Measurements from ENCODE around the gene IRAK1.
A peak's percentile ranks its signal among the peaks of the same experiment; 100 is the strongest.
"Not testable (repeated sequence)": the region's sequence is repeated elsewhere in the genome, so short reads cannot be mapped to it uniquely, and the experiment has no call there.

The IRAK1 gene

DNA sequence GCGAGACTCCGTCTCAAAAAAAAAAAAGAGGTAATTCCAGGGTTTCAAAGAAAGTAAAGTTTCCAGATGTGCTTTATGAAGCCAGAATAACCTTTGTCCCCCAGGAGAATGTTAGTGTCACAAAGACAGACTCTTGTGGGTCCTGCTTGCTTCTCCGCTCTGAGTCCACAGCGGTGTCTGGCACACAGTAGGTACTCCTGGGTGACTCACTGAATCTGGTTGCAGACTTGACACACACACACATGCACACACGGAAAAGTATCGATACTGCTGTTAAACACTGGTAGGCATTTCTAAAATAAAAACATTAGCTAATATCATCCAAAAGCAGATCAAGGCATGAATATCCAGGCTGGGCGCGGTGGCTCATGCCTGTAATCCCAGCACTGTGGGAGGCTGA, 24.2 kb downstream of the IRAK1 start:
- DNase-seq (ENCODE audit: low read depth) = no peak

DNA sequence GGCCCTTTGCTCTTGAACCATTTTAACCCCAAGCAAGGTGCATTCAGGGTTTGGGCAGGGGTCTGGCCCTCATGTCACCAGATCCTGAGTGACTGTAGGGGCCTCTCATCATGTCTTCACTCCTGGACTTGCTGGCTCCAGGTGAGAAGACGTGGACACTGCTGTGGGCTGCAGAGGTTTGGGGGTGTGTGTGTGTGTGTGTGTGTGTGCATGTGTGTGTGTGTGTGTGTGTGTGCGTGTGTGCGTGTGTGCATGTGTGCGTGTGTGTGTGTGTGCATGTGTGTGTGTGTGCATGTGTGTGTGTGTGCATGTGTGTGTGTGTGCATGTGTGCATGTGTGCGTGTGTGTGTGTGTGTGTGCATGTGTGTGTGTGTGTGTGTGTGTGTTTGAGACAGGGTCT, 25.3 kb downstream of the IRAK1 start:
- DNase-seq (ENCODE audit: low read depth) = not testable (repeated sequence)

DNA sequence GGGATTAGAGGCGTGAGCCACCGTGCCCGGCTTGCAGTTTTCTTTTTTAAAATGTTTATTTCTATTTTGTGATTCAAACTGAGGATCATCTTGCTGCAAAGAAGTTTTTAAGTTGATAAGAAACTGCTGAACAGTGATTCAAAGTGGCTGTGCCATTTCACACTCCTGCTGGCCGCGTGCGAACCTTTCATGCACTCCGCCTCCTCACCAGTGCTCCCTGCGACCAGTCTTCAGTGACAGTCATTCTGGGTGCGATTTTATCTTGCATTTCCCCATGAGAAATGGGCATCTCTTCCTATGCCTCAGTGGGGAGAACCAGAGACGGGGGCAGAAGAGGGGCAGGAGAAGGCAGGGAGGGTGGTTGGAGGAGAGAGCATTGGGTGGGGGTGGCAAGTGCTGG, 25.7 kb downstream of the IRAK1 start:
- no peak for DNase-seq (ENCODE audit: low read depth)

GRCh38 chrX:153993079-153993478, 26.6 kb downstream of the IRAK1 start:
- DNase-seq (ENCODE audit: low read depth) = no peak

- no peak for DNase-seq (ENCODE audit: low read depth)
These were observed 27.5 kb downstream of the IRAK1 start for GRCh38 chrX:153992180-153992579.

- DNase-seq (ENCODE audit: low read depth) = no peak
These were observed 28.6 kb downstream of the IRAK1 start for GRCh38 chrX:153991013-153991580.

DNA sequence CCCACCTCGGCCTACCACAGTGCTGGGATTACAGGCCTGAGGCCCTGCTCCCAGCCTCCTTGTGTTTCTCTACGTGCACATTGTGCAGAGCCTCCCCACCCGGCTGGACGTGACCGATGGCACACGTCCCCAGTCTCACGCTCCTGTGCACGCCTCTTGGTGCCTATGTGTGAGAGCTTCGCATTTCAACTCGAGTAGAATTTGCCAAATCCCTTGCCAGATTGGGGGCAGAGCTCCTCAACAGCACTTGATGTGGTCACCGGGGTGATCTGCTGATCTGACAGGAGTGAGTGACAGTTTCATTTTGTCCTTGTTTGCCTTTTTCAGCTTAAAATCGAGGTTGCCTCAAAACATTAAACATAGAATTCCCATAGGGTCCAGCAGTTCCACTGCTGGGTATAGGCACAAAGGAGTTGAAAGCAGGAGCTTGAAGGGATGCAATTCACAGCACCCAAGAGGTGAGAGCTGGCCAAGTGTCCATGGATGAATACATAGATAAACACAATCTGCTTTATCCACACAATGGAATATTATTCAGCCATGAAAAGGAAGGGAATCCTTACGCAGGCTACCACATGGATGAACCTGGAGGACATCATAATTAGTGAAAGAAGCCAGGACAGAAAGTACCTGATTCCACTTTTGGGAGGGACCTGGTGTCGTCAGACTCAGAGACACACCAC, 29.6 kb downstream of the IRAK1 start:
- no peak for DNase-seq (ENCODE audit: low read depth)

DNA sequence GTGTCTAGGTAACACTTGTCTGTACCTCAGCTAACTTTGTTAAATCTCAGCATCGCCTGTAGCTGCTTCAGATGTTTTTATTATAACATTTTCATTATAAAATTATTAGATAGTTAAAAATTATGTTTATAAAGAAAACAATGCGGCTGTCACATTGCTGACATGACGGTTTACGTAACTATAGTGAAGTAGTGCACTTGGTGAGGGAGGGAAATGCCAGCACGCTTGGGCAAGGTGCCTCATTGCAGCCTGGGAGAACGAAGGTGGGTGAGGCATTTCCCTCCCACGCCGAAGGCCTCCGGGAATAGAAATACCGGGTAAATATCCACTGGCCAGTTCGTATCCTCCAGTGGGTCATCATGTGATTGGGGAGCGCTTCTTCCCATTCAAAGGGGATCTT, 31.2 kb downstream of the IRAK1 start:
- no peak for DNase-seq (ENCODE audit: low read depth)

DNA sequence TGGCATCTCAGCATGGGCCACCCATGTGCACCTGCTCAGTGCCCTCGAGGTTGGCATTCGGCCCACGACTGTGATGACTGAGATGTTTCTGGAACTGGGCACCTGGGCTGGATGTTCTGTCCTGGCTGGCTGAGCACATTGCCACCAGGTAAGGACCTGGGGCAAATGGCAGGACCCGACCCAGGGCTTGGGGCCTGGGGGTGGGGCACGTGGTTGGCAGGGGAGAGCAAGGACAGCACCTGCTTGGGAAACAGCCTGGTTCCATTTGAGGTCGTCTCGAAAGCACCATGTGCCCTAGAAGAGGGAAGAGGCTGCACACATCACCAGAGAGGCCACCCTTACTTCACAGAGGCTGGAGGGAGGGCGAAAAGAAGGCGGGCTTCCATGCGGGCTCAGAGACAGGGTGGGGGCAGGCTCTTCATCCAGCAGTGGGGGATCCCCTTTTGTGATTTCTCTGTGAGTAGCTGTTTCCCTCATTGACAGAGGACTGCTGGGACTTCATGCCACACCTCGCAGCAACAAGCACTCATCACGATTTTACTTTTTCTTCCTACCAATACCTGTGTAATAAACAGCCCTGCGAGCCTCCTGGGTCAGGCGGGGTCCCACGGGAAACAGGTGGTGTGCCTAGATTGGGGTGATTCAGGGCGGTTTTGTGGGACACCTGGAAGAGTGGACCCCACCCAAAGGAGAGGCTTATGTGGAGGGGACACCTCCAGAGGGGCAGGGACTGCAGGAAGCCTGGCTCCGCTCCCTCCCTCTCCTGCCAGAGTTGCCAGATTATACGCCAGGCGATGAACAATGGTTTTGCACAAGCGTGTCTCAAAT, 35.1 kb downstream of the IRAK1 start:
- DNase-seq (ENCODE audit: low read depth) = no peak

- DNase-seq (ENCODE audit: low read depth) = no peak
These were observed 36.3 kb downstream of the IRAK1 start for GRCh38 chrX:153983321-153983801.

DNA sequence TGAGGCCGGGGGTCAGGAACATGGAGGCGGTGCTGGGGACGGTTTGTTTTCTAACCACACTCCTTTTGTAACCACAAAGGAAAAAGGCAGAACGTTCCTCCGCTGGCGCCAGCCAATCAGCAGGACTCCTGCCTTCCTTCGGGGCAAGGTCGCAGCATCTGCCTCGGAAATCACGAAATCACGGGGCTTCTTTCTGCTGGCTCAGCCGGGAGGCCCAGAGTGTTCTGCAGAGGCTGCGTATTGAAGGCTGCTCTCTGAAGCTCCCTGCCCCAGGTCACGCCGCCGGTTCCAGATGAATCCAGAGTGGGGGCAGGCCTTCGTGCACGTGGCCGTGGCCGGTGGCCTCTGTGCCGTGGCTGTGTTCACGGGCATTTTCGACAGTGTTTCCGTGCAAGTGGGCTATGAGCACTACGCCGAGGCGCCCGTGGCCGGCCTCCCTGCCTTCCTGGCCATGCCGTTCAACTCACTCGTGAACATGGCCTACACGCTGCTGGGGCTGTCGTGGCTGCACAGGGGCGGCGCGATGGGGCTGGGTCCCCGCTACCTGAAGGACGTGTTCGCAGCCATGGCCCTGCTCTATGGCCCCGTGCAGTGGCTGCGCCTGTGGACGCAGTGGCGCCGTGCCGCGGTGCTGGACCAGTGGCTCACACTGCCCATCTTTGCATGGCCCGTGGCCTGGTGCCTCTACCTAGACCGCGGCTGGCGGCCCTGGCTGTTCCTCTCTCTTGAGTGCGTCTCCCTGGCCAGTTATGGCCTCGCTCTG, 37.8 kb downstream of the IRAK1 start:
- peak; percentile 45 for DNase-seq (ENCODE audit: low read depth)

DNA sequence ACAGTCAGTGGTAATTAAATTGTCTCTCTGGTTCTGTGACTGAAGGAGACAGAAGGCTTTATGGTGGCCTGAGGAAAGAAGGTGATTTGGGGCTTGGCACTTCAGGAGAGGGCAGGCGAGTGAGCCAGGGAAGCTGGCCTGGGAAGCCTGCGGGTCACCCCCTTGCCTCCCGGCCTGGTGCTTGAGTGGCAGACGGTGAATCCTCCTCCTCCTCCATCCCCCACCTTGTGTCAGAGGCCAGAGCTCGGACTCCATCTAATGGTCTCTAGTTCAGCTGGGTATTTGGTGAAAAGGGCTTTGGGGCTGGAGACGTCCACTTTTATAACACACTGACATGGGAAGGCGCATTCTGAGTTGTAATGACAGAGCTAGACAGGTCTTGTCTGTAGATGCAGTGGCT, 38.5 kb downstream of the IRAK1 start:
- no peak for DNase-seq (ENCODE audit: low read depth)

GRCh38 chrX:153980394-153980793, 39.3 kb downstream of the IRAK1 start:
- DNase-seq (ENCODE audit: low read depth) = not testable (repeated sequence)

DNA sequence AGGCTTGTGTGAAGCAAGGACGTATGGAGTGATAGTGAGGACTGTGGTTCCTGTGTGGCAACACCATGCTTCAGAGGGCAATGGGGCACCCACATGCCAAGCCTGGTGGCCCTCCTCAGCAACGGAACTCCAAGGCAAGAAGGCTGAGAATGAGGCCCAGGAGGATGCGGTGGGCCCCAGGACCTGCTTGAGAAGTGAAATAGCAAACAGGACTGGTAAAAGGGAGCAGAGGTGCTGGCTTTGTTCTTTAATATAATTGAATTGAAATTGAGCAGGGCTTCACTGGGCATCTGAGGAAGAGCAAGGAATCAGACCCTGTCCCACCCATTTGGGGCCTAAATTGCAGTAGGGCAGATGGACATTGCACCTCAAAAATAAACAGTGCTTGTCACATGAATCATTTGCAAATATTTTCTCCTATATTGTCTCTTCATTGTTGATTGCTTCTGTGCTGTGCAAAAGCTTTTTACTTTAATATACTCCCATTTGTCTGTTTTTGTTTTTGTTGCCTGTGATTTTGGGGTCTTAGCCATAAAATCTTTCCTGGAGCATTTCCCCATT, 44.9 kb downstream of the IRAK1 start:
- no peak for DNase-seq (ENCODE audit: low read depth)

DNA sequence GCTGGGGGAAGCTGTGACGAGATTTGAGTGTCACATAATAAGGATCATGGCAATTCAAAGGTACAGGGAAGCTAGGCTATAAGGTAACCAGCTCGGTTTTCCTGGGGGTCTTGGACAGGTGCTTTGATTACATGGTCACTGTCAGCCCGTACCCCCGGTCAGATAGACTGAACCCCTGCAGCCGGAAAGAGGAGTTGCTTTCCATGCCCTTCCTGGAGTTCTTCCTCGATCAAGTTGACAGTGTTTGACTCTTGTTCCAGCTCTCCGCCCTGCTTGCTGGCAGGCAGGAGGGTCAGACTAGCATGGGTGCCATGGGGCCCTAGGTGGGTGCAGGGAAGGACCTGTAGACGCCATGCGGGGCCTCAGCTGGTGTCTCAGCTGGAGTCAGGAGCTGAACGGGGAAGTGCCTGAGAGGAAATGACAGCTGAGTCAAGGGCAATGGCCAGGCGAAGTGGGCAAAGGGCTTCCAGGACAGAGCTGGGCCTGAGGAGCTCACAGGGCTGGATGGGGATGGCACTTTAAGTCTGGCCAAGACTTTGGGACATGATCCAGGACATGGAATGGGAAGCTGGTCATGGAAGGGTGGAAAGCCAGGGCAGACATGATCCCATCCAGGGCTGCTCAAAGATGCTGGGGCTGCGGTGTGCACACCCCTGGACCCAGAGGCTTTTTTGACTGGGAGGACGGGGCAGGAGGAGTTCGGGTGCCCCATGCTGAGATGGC, 45.5 kb downstream of the IRAK1 start:
- DNase-seq (ENCODE audit: low read depth) = no peak

DNA sequence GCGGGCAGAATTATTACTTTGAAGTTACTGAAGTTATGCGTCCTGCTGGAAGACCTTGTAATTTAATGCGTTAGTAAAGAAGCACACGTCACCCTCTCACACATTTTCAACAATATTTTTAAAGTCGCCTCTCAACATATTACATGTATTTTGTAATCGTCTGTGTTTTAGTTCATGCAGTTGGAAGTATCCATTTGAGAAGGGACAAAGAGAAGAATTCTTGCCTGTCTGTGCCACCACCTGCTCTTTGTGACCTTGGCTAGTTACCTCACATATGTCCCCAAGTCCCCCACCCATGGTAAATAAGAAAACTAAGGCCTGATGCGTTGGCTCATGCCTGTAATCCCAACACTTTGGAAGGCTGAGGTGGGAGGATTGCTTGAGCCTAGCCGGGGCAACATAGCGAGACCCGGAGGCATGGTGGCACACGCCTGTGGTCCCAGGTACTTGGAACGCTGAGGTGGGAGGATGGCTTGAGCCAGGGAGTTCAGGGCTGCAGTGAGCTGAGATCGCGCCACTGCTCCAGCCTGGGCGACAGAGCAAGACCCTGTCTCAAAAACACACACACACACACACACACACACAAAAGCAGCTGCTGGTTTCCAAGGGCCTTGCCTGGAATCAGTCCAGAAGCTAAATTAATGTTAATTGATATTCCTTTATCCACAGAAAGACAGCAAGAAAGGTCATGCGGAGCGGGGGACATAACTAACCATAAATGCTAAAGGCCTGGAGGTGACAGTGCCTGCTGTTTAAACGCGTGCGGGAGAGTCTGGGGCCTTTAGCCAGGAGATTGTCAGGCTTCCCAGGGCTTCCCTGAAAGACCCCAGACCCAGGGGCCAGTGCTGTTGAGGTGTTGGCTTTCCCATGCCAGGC, 46.3 kb downstream of the IRAK1 start:
- no peak for DNase-seq (ENCODE audit: low read depth)

- peak; percentile 83 for DNase-seq (ENCODE audit: low read depth)
These were observed 47.2 kb downstream of the IRAK1 start, which contains the start of gene TMEM187 for GRCh38 chrX:153972368-153973126. Gene TMEM187 (plus strand): TSS chrX:153972754. CDS start chrX:153982063, 9,309 bp downstream.

DNA sequence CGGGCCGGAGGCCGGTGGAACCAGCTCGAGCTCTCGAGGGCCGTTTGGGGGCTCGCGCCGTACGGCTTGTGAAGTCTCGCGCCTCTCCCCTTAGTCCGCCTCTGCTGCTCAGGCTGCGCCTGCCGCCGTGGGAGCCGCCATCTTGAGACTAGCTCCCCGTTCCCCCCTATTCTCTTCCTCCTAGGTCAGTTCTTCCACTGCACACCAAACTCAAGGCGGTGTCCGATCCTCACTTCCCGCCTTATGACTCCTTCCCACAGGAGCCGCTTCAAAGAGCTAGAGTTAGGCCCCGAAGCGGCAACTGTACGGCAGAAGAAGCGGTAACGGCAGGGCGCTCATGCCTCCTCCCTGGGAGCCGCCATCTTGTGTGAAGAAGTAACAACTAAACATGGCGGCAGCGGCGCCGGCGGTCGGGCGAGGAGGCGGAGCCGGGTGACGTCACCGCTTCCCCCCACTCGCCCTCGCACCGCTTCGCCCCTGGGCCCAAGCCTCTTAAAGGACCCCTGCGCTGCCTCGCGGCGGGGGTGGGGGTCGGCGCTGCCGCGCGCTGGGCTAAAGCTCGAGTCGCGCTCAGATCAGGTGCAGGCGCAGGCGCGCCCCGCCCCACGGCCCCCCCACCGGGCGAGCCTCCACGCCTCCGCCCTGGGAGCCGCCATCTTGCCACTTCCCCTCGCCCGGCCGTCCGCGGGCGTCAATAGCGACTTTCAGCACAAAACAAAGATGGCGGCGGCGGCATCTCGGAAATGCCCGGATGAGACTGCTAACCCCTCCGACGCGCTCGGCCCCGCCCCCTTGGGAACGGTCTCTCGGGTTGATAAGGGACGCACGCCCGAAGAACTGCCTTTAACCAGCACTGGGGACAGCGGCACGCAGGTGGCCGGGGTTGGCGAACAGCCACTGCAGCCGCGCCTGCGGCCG, 48.0 kb downstream of the IRAK1 start, which contains the start of gene HCFC1:
HCFC1 (minus strand) TSS at position 369 of the 918 bp plus-strand sequence. CDS start 978 bp downstream, outside the sequence.
- DNase-seq (ENCODE audit: low read depth) = peak; percentile 92

Data from T follicular helper cell (primary cell).